ENCODE data around the gene ZAP70. TPM values are rescaled to one million over a fixed set of nuclear protein-coding genes. Genes with fewer than 3 reads are reported as not detected.

The ZAP70 gene
- total and polyA plus RNA-seq, 2 donors (not counting 3 experiments of a cell fraction or from before 2014, with no cell fraction given), result 0.14 TPM; not detected in 1

DNA sequence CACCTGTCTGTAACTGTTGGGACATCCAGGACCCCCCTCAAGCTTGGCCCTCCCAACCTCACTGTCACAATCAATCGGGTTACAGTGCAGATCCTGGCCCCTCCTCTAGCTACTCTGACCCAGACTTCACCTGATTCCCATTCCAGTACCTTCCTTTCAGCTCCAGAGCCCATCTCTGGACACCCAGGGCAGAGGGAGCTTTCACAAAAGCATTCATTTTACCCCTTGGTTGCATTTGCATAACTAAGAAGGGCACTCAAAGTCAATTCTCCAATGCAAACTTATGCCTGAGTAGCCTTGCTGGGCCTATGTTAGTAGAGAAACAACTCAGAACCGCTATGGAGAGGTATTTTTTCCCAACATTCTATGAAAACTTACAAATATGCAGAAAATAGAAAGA, 7.4 kb downstream of the ZAP70 start:
- H3K27ac ChIP-seq (ENCODE audit: insufficient read depth, low read depth, low read length), result no peak overlapping the region
- BruUV-seq (replicated peaks), result no TSS peak
- H3K79me2 ChIP-seq (ENCODE audit: control insufficient read depth, insufficient read depth, low read length), result no peaks in the 10 kb centered on the region
- intact Hi-C loops (cut with micrococcal nuclease) (no loop called here), dilution Hi-C loops (cut with MboI; ENCODE audit: extremely low pct_ligation_motif_present, low sequenced_read_pairs) (no loop called here)
- no peaks in the 10 kb centered on the region for H3K9me1 ChIP-seq (replicated peaks; ENCODE audit: control insufficient read depth, extremely low read depth, insufficient read depth, low read length)
- ChIA-PET CTCF (interaction anchor here (1.2 kb wide), 1 partner anchor 21 kb away, joined by 4 read pairs; no protein-coding TSS in a partner anchor), POLR2A (no interaction called here)
- no peak for TF ChIP-seq EZH2 (IDR thresholded peaks at IDR 0.05; ENCODE audit: borderline replicate concordance, low read depth, low read length, severe bottlenecking)
- TF ChIP-seq, protein P1, sequence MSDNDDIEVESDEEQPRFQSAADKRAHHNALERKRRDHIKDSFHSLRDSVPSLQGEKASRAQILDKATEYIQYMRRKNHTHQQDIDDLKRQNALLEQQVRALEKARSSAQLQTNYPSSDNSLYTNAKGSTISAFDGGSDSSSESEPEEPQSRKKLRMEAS (IDR thresholded peaks at IDR 0.05; ENCODE audit: insufficient read depth, insufficient read length), result no peak
- TF ChIP-seq GATA2 (IDR thresholded peaks at IDR 0.05; ENCODE audit: insufficient read depth, insufficient read length, low read depth, low read length), result no peak
- TF ChIP-seq POLR2A (IDR thresholded peaks at IDR 0.05; ENCODE audit: low read depth, low read length), result no peak
- no peak for TF ChIP-seq JUN (IDR thresholded peaks at IDR 0.05; ENCODE audit: borderline replicate concordance, insufficient read depth, insufficient read length, low read depth)
- TF ChIP-seq, protein P2, sequence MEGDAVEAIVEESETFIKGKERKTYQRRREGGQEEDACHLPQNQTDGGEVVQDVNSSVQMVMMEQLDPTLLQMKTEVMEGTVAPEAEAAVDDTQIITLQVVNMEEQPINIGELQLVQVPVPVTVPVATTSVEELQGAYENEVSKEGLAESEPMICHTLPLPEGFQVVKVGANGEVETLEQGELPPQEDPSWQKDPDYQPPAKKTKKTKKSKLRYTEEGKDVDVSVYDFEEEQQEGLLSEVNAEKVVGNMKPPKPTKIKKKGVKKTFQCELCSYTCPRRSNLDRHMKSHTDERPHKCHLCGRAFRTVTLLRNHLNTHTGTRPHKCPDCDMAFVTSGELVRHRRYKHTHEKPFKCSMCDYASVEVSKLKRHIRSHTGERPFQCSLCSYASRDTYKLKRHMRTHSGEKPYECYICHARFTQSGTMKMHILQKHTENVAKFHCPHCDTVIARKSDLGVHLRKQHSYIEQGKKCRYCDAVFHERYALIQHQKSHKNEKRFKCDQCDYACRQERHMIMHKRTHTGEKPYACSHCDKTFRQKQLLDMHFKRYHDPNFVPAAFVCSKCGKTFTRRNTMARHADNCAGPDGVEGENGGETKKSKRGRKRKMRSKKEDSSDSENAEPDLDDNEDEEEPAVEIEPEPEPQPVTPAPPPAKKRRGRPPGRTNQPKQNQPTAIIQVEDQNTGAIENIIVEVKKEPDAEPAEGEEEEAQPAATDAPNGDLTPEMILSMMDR (IDR thresholded peaks at IDR 0.05; ENCODE audit: extremely low read depth in 1 of 2, insufficient read depth in 1 of 2, low read depth in 1 of 2, low read length in 2 of 2), result no peak
- no peak for TF ChIP-seq FOS (IDR thresholded peaks at IDR 0.05; ENCODE audit: borderline replicate concordance, insufficient read depth, low read length)
- no peak for TF ChIP-seq POLR2AphosphoS5 (IDR thresholded peaks at IDR 0.05; ENCODE audit: insufficient read depth, low read depth, low read length)
- no peak for TF ChIP-seq MYC (IDR thresholded peaks at IDR 0.05; ENCODE audit: low read depth, low read length)
- no peak for DNase-seq (ENCODE audit: low read depth, low spot score)
- H3K4me2 ChIP-seq (ENCODE audit: insufficient read depth, low read length), result no peak overlapping the region
- no peak overlapping the region for H3K4me3 ChIP-seq (replicated peaks in 1 of 3; ENCODE audit: insufficient read depth in 1 of 3, low read depth in 1 of 3, low read length in 3 of 3)
- H3K9ac ChIP-seq (replicated peaks; ENCODE audit: extremely low read depth, insufficient read depth, low read length), result no peak overlapping the region
- FAIRE-seq, result no peak
- H3K27me3 ChIP-seq (ENCODE audit: control insufficient read depth in 2 of 2, insufficient read depth in 2 of 2, low read length in 2 of 2), result no peaks in the 10 kb centered on the region
- H4K20me1 ChIP-seq (replicated peaks; ENCODE audit: control insufficient read depth, extremely low read depth, insufficient read depth, low read length), result no peaks in the 10 kb centered on the region
- H3K9me3 ChIP-seq (replicated peaks; ENCODE audit: control insufficient read depth, insufficient read depth, low read length), result no peaks in the 10 kb centered on the region
- no peaks in the 10 kb centered on the region for H3K36me3 ChIP-seq (ENCODE audit: control insufficient read depth in 2 of 2, extremely low read depth in 1 of 2, insufficient read depth in 2 of 2, low read length in 2 of 2)
- no peaks in the 10 kb centered on the region for H3K4me1 ChIP-seq (ENCODE audit: control insufficient read depth, extremely low read depth, insufficient read depth, low read length)
- H2AFZ ChIP-seq (ENCODE audit: low read depth, low read length), result no peak overlapping the region
